ENCODE results near the gene ACACA.

GRCh38 chr17:37146086-37147064 is 260.3 kb downstream of the ACACA start:
- TF ChIP-seq CTCF (IDR thresholded peaks at IDR 0.05) (no peak), POLR2A (IDR thresholded peaks at IDR 0.05) (no peak), EP300 (IDR thresholded peaks at IDR 0.05) (no peak)

Measured in ovary (tissue), 3 donors.